Peyer's patch (tissue), 4 donors: Measurements from ENCODE around the gene XKRX. TPM values are rescaled to one million over a fixed set of nuclear protein-coding genes. Genes with fewer than 3 reads are reported as not detected.

Source experiments
- DNase-seq, 3 donors: peaks; one replicate each; pipeline ENCODE4 v3.0.0-alpha.2; 2017 to 2019
- H3K27ac ChIP-seq, 4 donors: fragments of 200-600 bp; sonication (generic); one replicate each; pipeline ENCODE4 v1.5.1; 2016 to 2019
- H3K27me3 ChIP-seq, 2 donors: fragments of 200-600 bp; sonication (generic); one replicate each; pipeline ENCODE4 v1.5.1; 2019
- H3K36me3 ChIP-seq, 3 donors: fragments of 200-600 bp; sonication (generic); one replicate each; pipeline ENCODE4 v1.5.1; 2016 to 2019
- H3K4me1 ChIP-seq, 4 donors: fragments of 200-600 bp; sonication (generic); one replicate each; pipeline ENCODE4 v1.5.1; 2016 to 2019
- H3K4me3 ChIP-seq, 4 donors: fragments of 200-600 bp; sonication (generic); 1 replicate in 3 of 4; 2 replicates in 1 of 4; pipeline ENCODE4 v1.5.1; 2016 to 2019; ENCODE audit warnings: mild to moderate bottlenecking in 1 of 4
- H3K9me3 ChIP-seq, 4 donors: fragments of 200-600 bp; sonication (generic); one replicate each; pipeline ENCODE4 v1.5.1; 2016 to 2019; ENCODE audit warnings: mild to moderate bottlenecking in 1 of 4
- CTCF ChIP-seq, 6 experiments: fragments of 450-650 bp in 4 of 6; fragments of 200-600 bp in 2 of 6; sonication (generic) in 1 of 6; IDR thresholded peaks; one replicate each; pipeline ENCODE4 v1.5.1; 2017 to 2019; ENCODE audit warnings: antibody characterized with exemption in 6 of 6, mild to moderate bottlenecking in 3 of 6, moderate library complexity in 1 of 6
- POLR2A ChIP-seq, 2 donors: fragments of 450-650 bp; IDR thresholded peaks; one replicate each; pipeline ENCODE4 v1.5.1; 2017; ENCODE audit warnings: antibody characterized with exemption in 2 of 2, mild to moderate bottlenecking in 2 of 2, moderate library complexity in 2 of 2
- total RNA-seq, 4 donors: library from RNA; depleted of rRNA; stranded (reverse); fragments of >200 nt; gene quantifications; one replicate each; pipeline ENCODE4 v1.1.0, GENCODE V29; 2016

The XKRX gene
- total RNA-seq, 4 donors from 2014 or later = 5.0 to 63.7 (median 23.1) TPM

DNA sequence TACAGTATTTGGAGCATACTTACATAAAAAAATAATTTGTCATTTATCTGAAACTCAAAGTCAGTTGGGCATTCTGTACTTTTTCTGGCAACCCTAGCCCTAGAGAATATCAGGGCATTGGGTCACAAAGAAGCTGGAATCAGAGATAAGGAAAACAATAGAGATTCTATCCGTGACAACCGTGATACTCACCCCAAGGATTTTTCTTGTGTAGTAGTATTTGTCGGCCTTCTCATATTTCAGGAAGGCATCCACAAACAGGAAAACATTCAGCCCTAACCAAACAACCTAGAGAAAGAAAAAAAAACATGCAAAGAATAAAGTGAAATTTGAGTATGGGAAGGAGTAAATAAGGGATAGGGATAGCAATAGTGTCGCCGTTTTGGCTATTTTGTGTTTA lies 58.2 kb downstream of the XKRX start:
- H3K4me1 ChIP-seq = no peaks in the 10 kb centered on the region
- H3K9me3 ChIP-seq = no peaks in the 10 kb centered on the region
- DNase-seq = no peak
- TF ChIP-seq POLR2A (IDR thresholded peaks at IDR 0.05) = no peak
- TF ChIP-seq CTCF (IDR thresholded peaks at IDR 0.05) = no peak
- H3K4me3 ChIP-seq = no peak overlapping the region
- no peaks in the 10 kb centered on the region for H3K27me3 ChIP-seq
- H3K27ac ChIP-seq = no peak overlapping the region
- no peaks in the 10 kb centered on the region for H3K36me3 ChIP-seq

DNA sequence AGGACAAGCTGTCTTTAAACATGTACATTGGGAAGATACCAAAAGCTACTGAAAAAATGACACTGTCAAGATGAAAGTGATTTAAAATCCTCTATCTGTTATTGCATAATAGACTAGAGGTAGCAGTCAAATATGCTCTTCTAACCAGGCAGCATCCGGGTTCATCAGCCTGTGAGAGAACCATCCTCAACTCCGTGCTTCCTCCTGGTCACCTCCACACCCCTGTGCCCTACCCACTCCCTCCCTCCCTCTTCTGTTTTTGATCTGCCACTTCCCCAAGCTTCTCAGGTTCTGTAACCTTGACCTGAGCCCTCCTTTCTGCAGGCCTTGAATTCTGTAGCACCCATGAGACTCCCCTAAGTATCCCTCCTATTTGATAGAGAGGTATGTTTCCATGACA lies 60.4 kb downstream of the XKRX start:
- no peak for TF ChIP-seq POLR2A (IDR thresholded peaks at IDR 0.05)
- no peak for DNase-seq
- Histone ChIP-seq H3K36me3 (no peaks in the 10 kb centered on the region), H3K27ac (no peak overlapping the region), H3K27me3 (no peaks in the 10 kb centered on the region), H3K4me1 (no peaks in the 10 kb centered on the region), H3K9me3 (no peaks in the 10 kb centered on the region), H3K4me3 (no peak overlapping the region)

- Histone ChIP-seq H3K27ac (no peak overlapping the region), H3K9me3 (no peaks in the 10 kb centered on the region), H3K27me3 (no peaks in the 10 kb centered on the region), H3K4me1 (no peaks in the 10 kb centered on the region), H3K36me3 (no peaks in the 10 kb centered on the region), H3K4me3 (no peak overlapping the region)
- TF ChIP-seq POLR2A (IDR thresholded peaks at IDR 0.05) = no peak
- TF ChIP-seq CTCF (IDR thresholded peaks at IDR 0.05) = no peak
- DNase-seq = no peak
Measured at GRCh38 chrX:100864657-100865391, 63.9 kb downstream of the XKRX start.

Other genes starting within 250 kb of the XKRX start
- gene SYTL4, start 196.8 kb downstream of the XKRX start, total RNA-seq = 100 to 1,000 TPM in 1 of 4 donors, 10 to 100 TPM in 3; 17.7 to 102 (median 31.3) TPM
- 10 to 100 TPM; 20.1 to 30.1 (median 25.4) TPM for gene CSTF2, start 108.5 kb downstream of the XKRX start, total RNA-seq
- gene NOX1, start 54.6 kb downstream of the XKRX start, total RNA-seq = 1 to 10 TPM in 2 of 4 donors, under 1 TPM in 1, not detected in 1; 0.88 to 2.7 (median 1.9) TPM
- not detected for gene ARL13A, start 40.8 kb upstream of the XKRX start, total RNA-seq
- 10 to 100 TPM; 19.0 to 31.0 (median 27.4) TPM for gene TRMT2B, start 123.2 kb upstream of the XKRX start, total RNA-seq
- 1 to 10 TPM in 1 of 4 donors, under 1 TPM in 1, not detected in 2; 0.67 to 2.1 TPM for gene TMEM35A, start 150.0 kb upstream of the XKRX start, total RNA-seq
- gene CENPI, start 169.3 kb upstream of the XKRX start, total RNA-seq = 1 to 10 TPM; 2.5 to 5.8 (median 3.1) TPM